DND-41 (cell line): ENCODE data around the gene RPEL1.

ENCODE experiments used
- ATAC-seq: fragments of 200-7000 bp; cut with Tn5 transposase; 3 replicates; pipeline ENCODE4 v1.9.1; 2021; ENCODE audit warnings: low read depth; ENCODE audit not compliant: insufficient read depth
- DNase-seq: peaks from one replicate; pipeline ENCODE4 v3.0.0-alpha.2; 2020
- H2AFZ ChIP-seq: 2 replicates; pipeline ENCODE4 v1.6.0; 2012; ENCODE audit warnings: low read depth, low read length
- H3K27ac ChIP-seq: 2 replicates; pipeline ENCODE4 v1.5.1; 2012; ENCODE audit warnings: low read length, inconsistent platforms
- H3K27me3 ChIP-seq: fragments of 200-600 bp; sonication (generic); 2 replicates; pipeline ENCODE4 v1.6.0; 2012; ENCODE audit warnings: low read length, mild to moderate bottlenecking, inconsistent platforms; ENCODE audit not compliant: insufficient read depth, poor library complexity
- H3K36me3 ChIP-seq: 2 replicates; pipeline ENCODE4 v1.5.1; 2012; ENCODE audit warnings: low read length, inconsistent platforms; ENCODE audit not compliant: insufficient read depth
- H3K4me1 ChIP-seq: 2 replicates; pipeline ENCODE4 v1.5.1; 2012; ENCODE audit warnings: mild to moderate bottlenecking, low read length; ENCODE audit not compliant: insufficient read depth
- H3K4me2 ChIP-seq: 2 replicates; pipeline ENCODE4 v1.6.0; 2012; ENCODE audit warnings: mild to moderate bottlenecking, moderate library complexity, low read length, inconsistent platforms; ENCODE audit not compliant: insufficient read depth
- H3K4me3 ChIP-seq, 2 experiments: fragments of 200-600 bp in 1 of 2; shearing (Covaris generic) in 1 of 2; 2 replicates each; pipeline ENCODE4 v1.5.1; 2012 to 2016; ENCODE audit warnings: inconsistent platforms in 2 of 2, low read length in 2 of 2, mild to moderate bottlenecking in 2 of 2, low read depth in 1 of 2, moderate library complexity in 1 of 2
- H3K79me2 ChIP-seq: 2 replicates; pipeline ENCODE4 v1.6.0; 2012; ENCODE audit warnings: low read length, inconsistent platforms; ENCODE audit not compliant: insufficient read depth
- H3K9ac ChIP-seq: 2 replicates; pipeline ENCODE4 v1.6.0; 2012; ENCODE audit warnings: low read depth, mild to moderate bottlenecking, inconsistent platforms, low read length, moderate library complexity
- H3K9me3 ChIP-seq: 2 replicates; pipeline ENCODE4 v1.5.1; 2012; ENCODE audit warnings: low read length, moderate library complexity, mild to moderate bottlenecking, inconsistent platforms; ENCODE audit not compliant: insufficient read depth, severe bottlenecking
- H4K20me1 ChIP-seq: 2 replicates; pipeline ENCODE4 v1.6.0; 2012; ENCODE audit warnings: low read length; ENCODE audit not compliant: insufficient read depth
- EZH2 ChIP-seq: IDR thresholded peaks from 3 replicates; pipeline ENCODE4 v1.6.1; 2012; ENCODE audit warnings: borderline replicate concordance, low read depth, mild to moderate bottlenecking, moderate library complexity, low read length, inconsistent platforms; ENCODE audit not compliant: severe bottlenecking
- TF ChIP-seq, protein P1 (sequence below): IDR thresholded peaks from 2 replicates; pipeline ENCODE4 v1.5.1; 2012; ENCODE audit warnings: borderline replicate concordance, low read length, moderate library complexity, mild to moderate bottlenecking; ENCODE audit not compliant: poor library complexity, severe bottlenecking; ENCODE audit errors: extremely low read depth

The RPEL1 gene

DNA sequence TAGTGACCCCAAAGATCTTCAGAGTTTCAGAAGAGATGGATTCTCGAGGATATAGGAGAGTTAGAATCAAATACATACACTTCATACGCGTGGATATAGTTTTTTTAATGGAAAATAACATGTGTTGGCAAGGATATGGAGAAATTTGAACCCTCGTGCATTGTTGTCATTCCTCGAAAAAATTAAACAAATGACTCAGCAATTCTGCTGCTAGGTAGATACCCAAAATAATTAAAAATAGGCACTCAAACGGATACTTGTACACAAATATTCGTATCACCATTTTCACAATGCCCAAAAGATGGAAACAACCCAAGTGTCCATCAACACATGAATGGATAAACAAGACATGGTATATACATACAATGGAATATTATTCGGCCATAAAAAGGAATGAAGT, 47.0 kb upstream of the RPEL1 start:
- Histone ChIP-seq H3K79me2 (no peaks in the 10 kb centered on the region), H2AFZ (no peak overlapping the region), H3K4me3 (no peak overlapping the region), H3K27me3 (no peaks in the 10 kb centered on the region), H3K27ac (no peak overlapping the region), H4K20me1 (no peaks in the 10 kb centered on the region), H3K4me2 (no peak overlapping the region), H3K9me3 (no peaks in the 10 kb centered on the region), H3K9ac (no peak overlapping the region), H3K4me1 (peaks cover 3% of the 10 kb centered on the region), H3K36me3 (no peaks in the 10 kb centered on the region)
- no peak for ATAC-seq
- TF ChIP-seq, protein P1, sequence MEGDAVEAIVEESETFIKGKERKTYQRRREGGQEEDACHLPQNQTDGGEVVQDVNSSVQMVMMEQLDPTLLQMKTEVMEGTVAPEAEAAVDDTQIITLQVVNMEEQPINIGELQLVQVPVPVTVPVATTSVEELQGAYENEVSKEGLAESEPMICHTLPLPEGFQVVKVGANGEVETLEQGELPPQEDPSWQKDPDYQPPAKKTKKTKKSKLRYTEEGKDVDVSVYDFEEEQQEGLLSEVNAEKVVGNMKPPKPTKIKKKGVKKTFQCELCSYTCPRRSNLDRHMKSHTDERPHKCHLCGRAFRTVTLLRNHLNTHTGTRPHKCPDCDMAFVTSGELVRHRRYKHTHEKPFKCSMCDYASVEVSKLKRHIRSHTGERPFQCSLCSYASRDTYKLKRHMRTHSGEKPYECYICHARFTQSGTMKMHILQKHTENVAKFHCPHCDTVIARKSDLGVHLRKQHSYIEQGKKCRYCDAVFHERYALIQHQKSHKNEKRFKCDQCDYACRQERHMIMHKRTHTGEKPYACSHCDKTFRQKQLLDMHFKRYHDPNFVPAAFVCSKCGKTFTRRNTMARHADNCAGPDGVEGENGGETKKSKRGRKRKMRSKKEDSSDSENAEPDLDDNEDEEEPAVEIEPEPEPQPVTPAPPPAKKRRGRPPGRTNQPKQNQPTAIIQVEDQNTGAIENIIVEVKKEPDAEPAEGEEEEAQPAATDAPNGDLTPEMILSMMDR = no peak
- TF ChIP-seq EZH2 = no peak
- DNase-seq = no peak

DNA sequence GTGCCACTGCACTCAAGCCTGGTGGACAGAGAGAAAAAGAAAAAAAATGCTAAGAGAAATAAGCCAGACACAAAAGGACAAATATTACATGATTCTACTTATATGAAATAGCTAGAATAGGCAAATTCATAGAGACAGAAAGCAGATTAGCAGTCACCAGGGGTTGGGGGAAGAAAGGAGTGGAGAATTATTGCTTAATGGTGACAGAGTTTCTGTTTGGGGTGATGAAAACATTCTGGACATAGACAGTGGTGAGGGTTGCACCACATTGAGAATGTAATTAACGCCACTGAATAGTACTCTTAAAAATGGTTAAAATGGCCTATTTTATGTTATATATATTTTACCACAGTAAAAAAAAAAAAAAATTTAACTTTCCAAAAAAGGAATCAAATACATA, 46.2 kb upstream of the RPEL1 start:
- DNase-seq (no peak), ATAC-seq (no peak)
- H3K9ac ChIP-seq = no peak overlapping the region
- H3K4me2 ChIP-seq = no peak overlapping the region
- no peak overlapping the region; the same call in 1 of the 2 replicates for H2AFZ ChIP-seq
- H3K4me3 ChIP-seq = no peak overlapping the region
- no peaks in the 10 kb centered on the region for H3K9me3 ChIP-seq
- H3K4me1 ChIP-seq = no peaks in the 10 kb centered on the region
- H3K27ac ChIP-seq = no peak overlapping the region
- no peaks in the 10 kb centered on the region for H3K79me2 ChIP-seq
- H4K20me1 ChIP-seq = no peaks in the 10 kb centered on the region
- TF ChIP-seq, protein P1 = no peak
- TF ChIP-seq EZH2 = no peak
- no peaks in the 10 kb centered on the region for H3K27me3 ChIP-seq
- H3K36me3 ChIP-seq = no peaks in the 10 kb centered on the region

DNA sequence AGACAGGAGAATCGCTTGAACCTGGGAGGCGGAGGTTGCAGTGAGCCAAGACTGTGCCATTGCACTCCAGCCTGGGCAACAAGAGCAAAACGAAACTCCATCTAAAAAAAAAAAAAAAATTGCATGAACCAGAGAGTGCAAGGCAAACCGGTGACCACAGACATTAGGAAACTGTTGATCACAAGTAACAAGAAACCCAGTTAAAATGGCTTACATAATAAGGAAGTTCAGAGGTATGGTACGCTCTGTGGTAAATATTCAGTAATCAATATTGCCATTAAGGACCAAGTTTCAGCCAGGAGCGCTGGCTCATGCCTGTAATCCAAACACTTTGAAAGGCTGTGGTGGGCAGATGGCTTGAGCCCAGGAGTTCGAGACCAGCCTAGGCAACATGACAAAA, 43.4 kb upstream of the RPEL1 start:
- ATAC-seq (0 out of 3 replicates have a peak, but pooled peaks have one; percentile 7), DNase-seq (no peak)
- H3K4me1 ChIP-seq = no peaks in the 10 kb centered on the region
- no peak overlapping the region for H3K4me3 ChIP-seq
- TF ChIP-seq, protein P1 = no peak
- no peak for TF ChIP-seq EZH2
- no peaks in the 10 kb centered on the region for H3K27me3 ChIP-seq
- H3K9ac ChIP-seq = no peak overlapping the region
- no peaks in the 10 kb centered on the region for H3K9me3 ChIP-seq
- H2AFZ ChIP-seq = no peak overlapping the region
- no peak overlapping the region for H3K4me2 ChIP-seq
- H4K20me1 ChIP-seq = no peaks in the 10 kb centered on the region
- no peaks in the 10 kb centered on the region for H3K36me3 ChIP-seq
- no peaks in the 10 kb centered on the region for H3K79me2 ChIP-seq
- no peak overlapping the region for H3K27ac ChIP-seq

DNA sequence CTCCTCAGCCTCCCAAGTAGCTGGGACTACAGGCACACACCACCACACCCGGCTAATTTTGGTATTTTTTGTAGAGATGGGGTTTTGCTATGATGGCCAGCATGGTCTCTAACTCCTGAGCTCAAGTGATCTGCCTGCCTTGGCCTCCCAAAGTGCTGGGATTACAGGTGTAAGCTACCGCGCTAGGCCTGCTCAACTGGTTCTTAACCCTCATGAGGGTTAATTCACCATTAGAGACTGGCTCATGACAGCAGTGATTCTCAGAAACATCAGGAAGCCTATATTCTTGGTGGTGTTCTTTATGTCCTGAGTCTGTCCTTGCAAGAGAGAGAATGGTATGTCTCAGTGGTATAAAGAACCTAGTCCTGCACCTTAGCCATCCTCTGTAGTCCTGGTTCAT, 42.2 kb upstream of the RPEL1 start:
- Histone ChIP-seq H3K79me2 (no peaks in the 10 kb centered on the region), H3K27ac (no peak overlapping the region), H3K9ac (no peak overlapping the region), H3K4me3 (no peak overlapping the region), H3K27me3 (no peaks in the 10 kb centered on the region), H3K36me3 (no peaks in the 10 kb centered on the region), H3K4me2 (no peak overlapping the region), H4K20me1 (no peaks in the 10 kb centered on the region), H3K9me3 (no peaks in the 10 kb centered on the region), H3K4me1 (no peaks in the 10 kb centered on the region), H2AFZ (no peak overlapping the region)
- no peak for ATAC-seq
- no peak for DNase-seq
- no peak for TF ChIP-seq EZH2
- TF ChIP-seq, protein P1 = no peak
